COLO829 (cell line): ENCODE data around the gene TAAR8.
"Not testable (repeated sequence)": the region's sequence is repeated elsewhere in the genome, so short reads cannot be mapped to it uniquely, and the experiment has no call there.

Experiments
- DNase-seq: peaks from one replicate; pipeline ENCODE4 v3.0.0; 2012; ENCODE audit warnings: low spot score

TAAR8 gene

GRCh38 chr6:132552372-132552771 lies at the start of gene TAAR8:
TAAR8 (plus strand) TSS chr6:132552672; CDS start chr6:132552693, 21 bp downstream.
- no peak for DNase-seq

GRCh38 chr6:132504757-132505156 lies 47.7 kb upstream of the TAAR8 start:
- DNase-seq, result no peak

GRCh38 chr6:132505158-132505557 lies 47.3 kb upstream of the TAAR8 start:
- no peak for DNase-seq

GRCh38 chr6:132506461-132506860 lies 46.0 kb upstream of the TAAR8 start:
- no peak for DNase-seq

GRCh38 chr6:132506869-132507808 lies 45.3 kb upstream of the TAAR8 start:
- no peak for DNase-seq

GRCh38 chr6:132511210-132511830 lies 41.2 kb upstream of the TAAR8 start:
- DNase-seq, result peak; percentile 41

- no peak for DNase-seq
These were observed 40.6 kb upstream of the TAAR8 start for GRCh38 chr6:132511831-132512220.

GRCh38 chr6:132512342-132512637 lies 40.2 kb upstream of the TAAR8 start:
- no peak for DNase-seq

- DNase-seq, result peak; percentile 87
These were observed 39.5 kb upstream of the TAAR8 start, which contains the start of gene STX7 for GRCh38 chr6:132512638-132513632. STX7 (minus strand) TSS chr6:132513116; CDS start chr6:132503530, 9,586 bp downstream.

- DNase-seq, result no peak
These were observed 38.5 kb upstream of the TAAR8 start for GRCh38 chr6:132513831-132514545.

GRCh38 chr6:132515386-132515785 lies 37.1 kb upstream of the TAAR8 start:
- DNase-seq, result no peak

- no peak for DNase-seq
These were observed 31.5 kb upstream of the TAAR8 start for GRCh38 chr6:132520953-132521352.

- no peak for DNase-seq
These were observed 27.8 kb upstream of the TAAR8 start for GRCh38 chr6:132524646-132525045.

- no peak for DNase-seq
These were observed 26.6 kb upstream of the TAAR8 start for GRCh38 chr6:132525866-132526265.

- no peak for DNase-seq
These were observed 26.0 kb upstream of the TAAR8 start for GRCh38 chr6:132526461-132526860.

- DNase-seq, result peak; percentile 18
These were observed 24.7 kb upstream of the TAAR8 start for GRCh38 chr6:132527791-132528190.

- no peak for DNase-seq
These were observed 22.0 kb upstream of the TAAR8 start for GRCh38 chr6:132530293-132530974.

- DNase-seq, result not testable (repeated sequence)
These were observed 17.9 kb upstream of the TAAR8 start for GRCh38 chr6:132534546-132534945.

GRCh38 chr6:132537145-132537544 lies 15.3 kb upstream of the TAAR8 start:
- DNase-seq, result no peak

GRCh38 chr6:132537977-132538376 lies 14.5 kb upstream of the TAAR8 start, which contains the start of gene TAAR9:
TAAR9 (plus strand) TSS chr6:132538277; CDS start chr6:132538290, 13 bp downstream.
- DNase-seq, result no peak

GRCh38 chr6:132544826-132545225 lies 7.6 kb upstream of the TAAR8 start:
- no peak for DNase-seq
